ENCODE measurements around the gene RAP1GAP2.

RAP1GAP2 gene

GRCh38 chr17:3004925-3005324, 208.7 kb downstream of the RAP1GAP2 start:
- DNase-seq = no peak

GRCh38 chr17:3005696-3006095, 209.5 kb downstream of the RAP1GAP2 start:
- DNase-seq = no peak

GRCh38 chr17:3006801-3007200, 210.6 kb downstream of the RAP1GAP2 start:
- no peak for DNase-seq

GRCh38 chr17:3007651-3008121, 211.4 kb downstream of the RAP1GAP2 start:
- DNase-seq = no peak

GRCh38 chr17:3008336-3009288, 212.4 kb downstream of the RAP1GAP2 start:
- DNase-seq = no peak

- DNase-seq = no peak
Observed at GRCh38 chr17:3009411-3009920, 213.2 kb downstream of the RAP1GAP2 start.

GRCh38 chr17:3011891-3012290, 215.7 kb downstream of the RAP1GAP2 start:
- no peak for DNase-seq

- no peak for DNase-seq
Observed at GRCh38 chr17:3012926-3013581, 216.8 kb downstream of the RAP1GAP2 start.

- DNase-seq = no peak
Observed at GRCh38 chr17:3015890-3016289, 219.7 kb downstream of the RAP1GAP2 start.

GRCh38 chr17:3017936-3018335, 221.7 kb downstream of the RAP1GAP2 start:
- DNase-seq = no peak

GRCh38 chr17:3019761-3020160, 223.5 kb downstream of the RAP1GAP2 start:
- DNase-seq = no peak

GRCh38 chr17:3020381-3020780, 224.1 kb downstream of the RAP1GAP2 start:
- DNase-seq = no peak

GRCh38 chr17:3022197-3022596, 226.0 kb downstream of the RAP1GAP2 start:
- no peak for DNase-seq

GRCh38 chr17:3024346-3024745, 228.1 kb downstream of the RAP1GAP2 start:
- DNase-seq = no peak

GRCh38 chr17:3025421-3026124, 229.3 kb downstream of the RAP1GAP2 start:
- no peak for DNase-seq

- no peak for DNase-seq
Observed at GRCh38 chr17:3026125-3026855, 230.1 kb downstream of the RAP1GAP2 start.

GRCh38 chr17:3026856-3027751, 230.9 kb downstream of the RAP1GAP2 start:
- no peak for DNase-seq

- no peak for DNase-seq
Observed at GRCh38 chr17:3027786-3028532, 231.7 kb downstream of the RAP1GAP2 start.

GRCh38 chr17:3029213-3029913, 233.1 kb downstream of the RAP1GAP2 start:
- DNase-seq = no peak

GRCh38 chr17:3030096-3030495, 233.9 kb downstream of the RAP1GAP2 start:
- no peak for DNase-seq

Measured in NCI-H1048 (cell line).